Femur (tissue), 1 donor: ENCODE data around the gene MTERF4.

Source experiments
- DNase-seq: peaks from one replicate; pipeline ENCODE4 v3.0.0-alpha.2; 2017

The MTERF4 gene

GRCh38 chr2:241102239-241102803 is at the start of gene MTERF4:
Gene MTERF4 (minus strand): TSS chr2:241102287. CDS start chr2:241102273, 14 bp downstream.
- DNase-seq = peak; percentile 91

GRCh38 chr2:241150660-241151530 is 48.8 kb upstream of the MTERF4 start:
- no peak for DNase-seq

GRCh38 chr2:241149925-241150659 is 48.0 kb upstream of the MTERF4 start, which contains the start of gene PPP1R7:
Gene PPP1R7 (plus strand): TSS chr2:241150467. CDS start chr2:241150496, 29 bp downstream.
- peak; percentile 97 for DNase-seq

GRCh38 chr2:241149675-241149924 is 47.5 kb upstream of the MTERF4 start:
- DNase-seq = no peak

GRCh38 chr2:241148891-241149674 is 47.0 kb upstream of the MTERF4 start, which contains the start of gene PASK:
Gene PASK (minus strand): TSS chr2:241149472. CDS start chr2:241143032, 6,440 bp downstream.
- DNase-seq = peak; percentile 95

GRCh38 chr2:241148239-241148638 is 46.2 kb upstream of the MTERF4 start:
- DNase-seq = no peak

GRCh38 chr2:241147336-241147735 is 45.2 kb upstream of the MTERF4 start:
- DNase-seq = no peak

- no peak for DNase-seq
Observed at GRCh38 chr2:241146286-241146685, 44.2 kb upstream of the MTERF4 start.

GRCh38 chr2:241142593-241142992 is 40.5 kb upstream of the MTERF4 start:
- no peak for DNase-seq

- no peak for DNase-seq
Observed at GRCh38 chr2:241142063-241142462, 40.0 kb upstream of the MTERF4 start.

GRCh38 chr2:241141214-241141770 is 39.2 kb upstream of the MTERF4 start:
- no peak for DNase-seq

- no peak for DNase-seq
Observed at GRCh38 chr2:241140445-241140840, 38.4 kb upstream of the MTERF4 start.

GRCh38 chr2:241139531-241140444 is 37.7 kb upstream of the MTERF4 start:
- no peak for DNase-seq

- no peak for DNase-seq
Observed at GRCh38 chr2:241138471-241138870, 36.4 kb upstream of the MTERF4 start.

GRCh38 chr2:241137276-241138190 is 35.4 kb upstream of the MTERF4 start:
- no peak for DNase-seq

- DNase-seq = no peak
Observed at GRCh38 chr2:241136661-241137260, 34.7 kb upstream of the MTERF4 start.

- DNase-seq = no peak
Observed at GRCh38 chr2:241136191-241136590, 34.1 kb upstream of the MTERF4 start.

- peak; percentile 34 for DNase-seq
Observed at GRCh38 chr2:241135737-241136136, 33.6 kb upstream of the MTERF4 start.

- DNase-seq = no peak
Observed at GRCh38 chr2:241134711-241135110, 32.6 kb upstream of the MTERF4 start.

GRCh38 chr2:241133436-241133820 is 31.3 kb upstream of the MTERF4 start:
- no peak for DNase-seq
